Ramos (cell line): ENCODE results near the gene CTXND2.
"Not testable (repeated sequence)": the region's sequence is repeated elsewhere in the genome, so short reads cannot be mapped to it uniquely, and the experiment has no call there.

Experiments used
- in situ Hi-C: fragments of 300-500 bp; cut with MboI; formaldehyde crosslinking; loops from one replicate; pipeline ENCODE4 v1.14.3; 2022; ENCODE audit warnings: low sequenced_read_pairs; ENCODE audit not compliant: unreplicated experiment

Gene CTXND2

GRCh38 chr1:150887018-150887417, at the start of gene CTXND2:
TSS of gene CTXND2 (plus strand) at chr1:150887136. CDS start at chr1:150912315, 25,179 bp downstream.
- in situ Hi-C loops = no loop called here

GRCh38 chr1:150840850-150841249, 46.1 kb upstream of the CTXND2 start:
- in situ Hi-C loops = not testable (repeated sequence)

- in situ Hi-C loops = no loop called here
Observed at GRCh38 chr1:150841626-150842025, 45.3 kb upstream of the CTXND2 start.

- in situ Hi-C loops = no loop called here
Observed at GRCh38 chr1:150842343-150842742, 44.6 kb upstream of the CTXND2 start.

GRCh38 chr1:150842964-150843363, 44.0 kb upstream of the CTXND2 start:
- in situ Hi-C loops = no loop called here

- in situ Hi-C loops = no loop called here
Observed at GRCh38 chr1:150843474-150843873, 43.5 kb upstream of the CTXND2 start.

GRCh38 chr1:150846473-150847146, 40.3 kb upstream of the CTXND2 start:
- in situ Hi-C loops = no loop called here

GRCh38 chr1:150850801-150851362, 36.1 kb upstream of the CTXND2 start:
- in situ Hi-C loops = not testable (repeated sequence)

GRCh38 chr1:150852734-150853133, 34.2 kb upstream of the CTXND2 start:
- in situ Hi-C loops = not testable (repeated sequence)

GRCh38 chr1:150863724-150864123, 23.2 kb upstream of the CTXND2 start:
- in situ Hi-C loops = no loop called here

- in situ Hi-C loops = not testable (repeated sequence)
Observed at GRCh38 chr1:150864200-150864599, 22.7 kb upstream of the CTXND2 start.

- in situ Hi-C loops = no loop called here
Observed at GRCh38 chr1:150869683-150870082, 17.3 kb upstream of the CTXND2 start.

- in situ Hi-C loops = no loop called here
Observed at GRCh38 chr1:150872572-150872971, 14.4 kb upstream of the CTXND2 start.

- in situ Hi-C loops = no loop called here
Observed at GRCh38 chr1:150873521-150873920, 13.4 kb upstream of the CTXND2 start.

- in situ Hi-C loops = no loop called here
Observed at GRCh38 chr1:150874455-150875196, 12.3 kb upstream of the CTXND2 start.

- in situ Hi-C loops = no loop called here
Observed at GRCh38 chr1:150875197-150876118, 11.5 kb upstream of the CTXND2 start.

GRCh38 chr1:150876119-150876454, 10.8 kb upstream of the CTXND2 start:
- in situ Hi-C loops = no loop called here

- in situ Hi-C loops = not testable (repeated sequence)
Observed at GRCh38 chr1:150878931-150879330, 8.0 kb upstream of the CTXND2 start.

GRCh38 chr1:150881331-150882070, 5.4 kb upstream of the CTXND2 start:
- in situ Hi-C loops = no loop called here

- in situ Hi-C loops = not testable (repeated sequence)
Observed at GRCh38 chr1:150883121-150883520, 3.8 kb upstream of the CTXND2 start.
